ENCODE data around the gene ATP6V0B. TPM values are rescaled to one million over a fixed set of nuclear protein-coding genes. Genes with fewer than 3 reads are reported as not detected.

The ATP6V0B gene
- total RNA-seq (2012; rRNA removed): 75.8 and 112 TPM in 2 replicates

- H3K27me3 ChIP-seq (ENCODE audit: control insufficient read depth, insufficient read depth, low read length): no peaks in the 10 kb centered on the region
- H3K4me2 ChIP-seq (ENCODE audit: low read length): peak within 1 kb of the TSS; percentile 100
- H3K4me3 ChIP-seq (ENCODE audit: low read length): peak within 1 kb of the TSS; percentile 97
- H3K36me3 ChIP-seq (ENCODE audit: insufficient read depth, low read length): peaks cover 37% of the 10 kb centered on the region
- H3K4me1 ChIP-seq (ENCODE audit: control insufficient read depth, insufficient read depth, low read length): peaks cover 39% of the 10 kb centered on the region
- H3K9me3 ChIP-seq (replicated peaks; ENCODE audit: low read length): no peaks in the 10 kb centered on the region
- peak within 1 kb of the TSS; percentile 96 for H3K9ac ChIP-seq (ENCODE audit: low read depth, low read length)
Measured at GRCh38 chr1:43974443-43975248, at the start of gene ATP6V0B. ATP6V0B (plus strand) TSS chr1:43974960; CDS start chr1:43975041, 81 bp downstream.

GRCh38 chr1:43925846-43926245 is 48.9 kb upstream of the ATP6V0B start:
- H3K36me3 ChIP-seq (ENCODE audit: insufficient read depth, low read length): peaks cover 9% of the 10 kb centered on the region
- no peak overlapping the region for H3K9ac ChIP-seq (ENCODE audit: low read depth, low read length)
- H3K27me3 ChIP-seq (ENCODE audit: control insufficient read depth, insufficient read depth, low read length): no peaks in the 10 kb centered on the region
- no peak overlapping the region for H3K4me3 ChIP-seq (ENCODE audit: low read length)
- H3K4me2 ChIP-seq (ENCODE audit: low read length): no peak overlapping the region
- no peaks in the 10 kb centered on the region for H3K9me3 ChIP-seq (replicated peaks; ENCODE audit: low read length)
- peaks cover 4% of the 10 kb centered on the region for H3K4me1 ChIP-seq (ENCODE audit: control insufficient read depth, insufficient read depth, low read length)

- no peak overlapping the region for H3K4me3 ChIP-seq (ENCODE audit: low read length)
- no peak overlapping the region for H3K9ac ChIP-seq (ENCODE audit: low read depth, low read length)
- no peak overlapping the region for H3K4me2 ChIP-seq (ENCODE audit: low read length)
- H3K36me3 ChIP-seq (ENCODE audit: insufficient read depth, low read length): peaks cover 9% of the 10 kb centered on the region
- peaks cover 18% of the 10 kb centered on the region for H3K4me1 ChIP-seq (ENCODE audit: control insufficient read depth, insufficient read depth, low read length)
- no peaks in the 10 kb centered on the region for H3K9me3 ChIP-seq (replicated peaks; ENCODE audit: low read length)
- no peaks in the 10 kb centered on the region for H3K27me3 ChIP-seq (ENCODE audit: control insufficient read depth, insufficient read depth, low read length)
Measured at GRCh38 chr1:43930168-43930948, 44.4 kb upstream of the ATP6V0B start.

GRCh38 chr1:43930949-43931275 is 43.8 kb upstream of the ATP6V0B start:
- Histone ChIP-seq H3K4me3 (ENCODE audit: low read length) (no peak overlapping the region), H3K4me2 (ENCODE audit: low read length) (no peak overlapping the region), H3K36me3 (ENCODE audit: insufficient read depth, low read length) (peaks cover 9% of the 10 kb centered on the region), H3K9me3 (replicated peaks; ENCODE audit: low read length) (no peaks in the 10 kb centered on the region), H3K27me3 (ENCODE audit: control insufficient read depth, insufficient read depth, low read length) (peaks cover 3% of the 10 kb centered on the region), H3K9ac (ENCODE audit: low read depth, low read length) (no peak overlapping the region), H3K4me1 (ENCODE audit: control insufficient read depth, insufficient read depth, low read length) (peaks cover 18% of the 10 kb centered on the region)

- Histone ChIP-seq H3K9ac (ENCODE audit: low read depth, low read length) (no peak overlapping the region), H3K27me3 (ENCODE audit: control insufficient read depth, insufficient read depth, low read length) (peaks cover 3% of the 10 kb centered on the region), H3K4me2 (ENCODE audit: low read length) (no peak overlapping the region), H3K4me3 (ENCODE audit: low read length) (no peak overlapping the region), H3K36me3 (ENCODE audit: insufficient read depth, low read length) (peaks cover 5% of the 10 kb centered on the region), H3K9me3 (replicated peaks; ENCODE audit: low read length) (no peaks in the 10 kb centered on the region), H3K4me1 (ENCODE audit: control insufficient read depth, insufficient read depth, low read length) (peaks cover 18% of the 10 kb centered on the region)
Measured at GRCh38 chr1:43931711-43932660, 42.8 kb upstream of the ATP6V0B start.

- H3K4me2 ChIP-seq (ENCODE audit: low read length): peak overlapping the region; percentile 89
- peaks cover 3% of the 10 kb centered on the region for H3K27me3 ChIP-seq (ENCODE audit: control insufficient read depth, insufficient read depth, low read length)
- no peak overlapping the region for H3K9ac ChIP-seq (ENCODE audit: low read depth, low read length)
- H3K36me3 ChIP-seq (ENCODE audit: insufficient read depth, low read length): peaks cover 5% of the 10 kb centered on the region
- H3K4me1 ChIP-seq (ENCODE audit: control insufficient read depth, insufficient read depth, low read length): peaks cover 18% of the 10 kb centered on the region
- H3K9me3 ChIP-seq (replicated peaks; ENCODE audit: low read length): no peaks in the 10 kb centered on the region
- peak overlapping the region; percentile 64 for H3K4me3 ChIP-seq (ENCODE audit: low read length)
Measured at GRCh38 chr1:43932786-43933385, 41.9 kb upstream of the ATP6V0B start.

- Histone ChIP-seq H3K9ac (ENCODE audit: low read depth, low read length) (peak within 1 kb of the TSS; percentile 16), H3K27me3 (ENCODE audit: control insufficient read depth, insufficient read depth, low read length) (peaks cover 3% of the 10 kb centered on the region), H3K4me2 (ENCODE audit: low read length) (peak within 1 kb of the TSS; percentile 89), H3K36me3 (ENCODE audit: insufficient read depth, low read length) (peaks cover 5% of the 10 kb centered on the region), H3K4me1 (ENCODE audit: control insufficient read depth, insufficient read depth, low read length) (peaks cover 18% of the 10 kb centered on the region), H3K4me3 (ENCODE audit: low read length) (peak within 1 kb of the TSS; percentile 64), H3K9me3 (replicated peaks; ENCODE audit: low read length) (no peaks in the 10 kb centered on the region)
Measured at GRCh38 chr1:43933386-43934100, 41.2 kb upstream of the ATP6V0B start, which contains the start of gene ARTN. ARTN (plus strand) TSS chr1:43933801; CDS start chr1:43935657, 1,856 bp downstream.

GRCh38 chr1:43934101-43934985 is 40.4 kb upstream of the ATP6V0B start:
- peaks cover 5% of the 10 kb centered on the region for H3K36me3 ChIP-seq (ENCODE audit: insufficient read depth, low read length)
- H3K4me2 ChIP-seq (ENCODE audit: low read length): peak overlapping the region; percentile 89
- H3K4me3 ChIP-seq (ENCODE audit: low read length): no peak overlapping the region
- H3K4me1 ChIP-seq (ENCODE audit: control insufficient read depth, insufficient read depth, low read length): peaks cover 18% of the 10 kb centered on the region
- no peaks in the 10 kb centered on the region for H3K9me3 ChIP-seq (replicated peaks; ENCODE audit: low read length)
- peaks cover 3% of the 10 kb centered on the region for H3K27me3 ChIP-seq (ENCODE audit: control insufficient read depth, insufficient read depth, low read length)
- H3K9ac ChIP-seq (ENCODE audit: low read depth, low read length): no peak overlapping the region

- Histone ChIP-seq H3K36me3 (ENCODE audit: insufficient read depth, low read length) (peaks cover 2% of the 10 kb centered on the region), H3K9ac (ENCODE audit: low read depth, low read length) (no peak overlapping the region), H3K4me1 (ENCODE audit: control insufficient read depth, insufficient read depth, low read length) (peaks cover 18% of the 10 kb centered on the region), H3K4me2 (ENCODE audit: low read length) (no peak overlapping the region), H3K4me3 (ENCODE audit: low read length) (no peak overlapping the region), H3K27me3 (ENCODE audit: control insufficient read depth, insufficient read depth, low read length) (peaks cover 3% of the 10 kb centered on the region), H3K9me3 (replicated peaks; ENCODE audit: low read length) (no peaks in the 10 kb centered on the region)
Measured at GRCh38 chr1:43934986-43935324, 39.8 kb upstream of the ATP6V0B start.
